Measurements from ENCODE around the gene HAO2.

The HAO2 gene

DNA sequence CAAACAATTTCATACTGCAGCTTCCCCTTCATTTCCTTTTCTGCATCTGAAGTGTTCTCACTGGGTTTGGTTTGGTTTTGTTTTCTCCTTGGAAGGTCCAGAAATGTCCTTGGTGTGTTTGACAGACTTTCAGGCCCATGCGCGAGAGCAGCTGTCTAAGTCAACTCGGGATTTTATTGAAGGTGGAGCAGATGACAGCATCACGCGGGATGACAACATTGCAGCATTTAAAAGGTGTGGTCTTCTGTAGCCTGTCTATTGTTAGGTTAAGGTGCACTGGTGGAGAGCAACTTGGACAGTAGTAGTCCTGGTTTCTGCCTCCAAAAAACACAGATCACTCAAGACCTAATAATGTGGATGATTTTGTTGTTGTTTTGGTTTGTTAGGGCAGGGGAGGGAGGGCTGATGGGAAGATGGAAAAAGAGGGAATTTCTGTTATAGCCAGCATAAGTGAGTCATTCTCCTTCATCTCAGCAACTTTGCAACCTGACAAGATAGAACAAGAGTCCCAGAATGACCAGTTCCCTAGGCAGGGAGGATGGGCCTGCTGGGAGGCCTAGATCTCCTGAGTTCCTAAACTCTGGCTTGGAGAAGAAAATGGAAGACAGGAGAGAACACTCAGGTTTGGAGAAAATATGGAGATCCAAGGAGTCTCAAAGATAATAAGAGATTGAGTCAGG, 12.5 kb downstream of the HAO2 start:
- no peak for DNase-seq

DNA sequence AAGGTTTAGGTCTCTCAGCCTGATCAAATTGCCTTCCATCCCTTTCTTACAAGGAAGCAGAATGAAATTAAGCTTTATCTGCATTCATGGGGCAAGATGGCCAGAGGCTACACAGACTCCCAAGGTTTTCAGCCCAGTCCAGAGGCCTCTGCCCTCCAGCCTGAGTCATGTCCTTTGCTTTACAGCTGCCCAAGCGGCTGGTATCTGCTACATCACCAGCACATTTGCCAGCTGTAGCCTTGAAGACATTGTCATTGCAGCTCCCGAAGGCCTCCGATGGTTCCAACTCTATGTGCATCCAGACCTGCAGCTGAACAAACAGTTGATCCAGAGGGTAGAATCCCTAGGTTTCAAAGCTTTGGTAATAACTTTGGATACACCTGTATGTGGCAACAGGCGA, 16.0 kb downstream of the HAO2 start:
- DNase-seq, result no peak

DNA sequence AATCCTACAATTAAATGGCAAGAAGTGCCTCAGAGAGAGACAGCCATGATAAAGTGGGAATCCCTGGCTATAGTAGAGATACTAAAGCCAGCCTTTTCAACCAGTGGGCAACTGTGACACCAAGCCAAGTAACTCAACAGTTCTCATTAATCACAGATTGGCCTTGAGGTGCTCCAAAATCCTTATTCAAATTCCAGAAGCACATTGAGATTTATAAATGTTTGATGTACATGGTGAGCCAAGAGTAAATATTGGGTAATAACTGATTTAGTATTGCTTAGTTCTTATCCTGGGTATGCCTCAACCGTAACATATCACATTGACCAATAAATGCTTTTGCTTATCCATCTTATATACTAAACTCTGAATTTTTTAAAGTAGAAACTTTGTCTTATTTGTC, 17.1 kb downstream of the HAO2 start:
- DNase-seq, result no peak

DNA sequence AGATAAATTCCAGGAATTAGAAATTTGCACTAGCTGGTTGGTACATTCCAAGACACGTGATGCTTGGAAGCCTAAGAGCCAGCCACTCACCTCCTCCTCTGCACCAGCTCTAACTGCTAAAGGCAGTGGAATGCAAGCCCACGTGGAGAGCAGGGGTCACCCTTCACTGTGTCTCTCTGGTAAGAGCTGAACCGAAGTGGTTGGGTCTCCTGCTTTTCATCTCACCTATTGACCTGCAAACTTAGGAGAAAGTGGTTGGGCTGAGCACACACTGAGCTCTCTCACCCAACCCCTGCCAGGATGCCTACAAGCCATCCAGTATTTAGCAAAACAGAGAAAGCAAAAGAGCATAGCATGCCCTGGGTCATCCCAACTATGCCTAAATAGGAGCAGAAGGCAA, 19.3 kb downstream of the HAO2 start:
- DNase-seq, result no peak

DNA sequence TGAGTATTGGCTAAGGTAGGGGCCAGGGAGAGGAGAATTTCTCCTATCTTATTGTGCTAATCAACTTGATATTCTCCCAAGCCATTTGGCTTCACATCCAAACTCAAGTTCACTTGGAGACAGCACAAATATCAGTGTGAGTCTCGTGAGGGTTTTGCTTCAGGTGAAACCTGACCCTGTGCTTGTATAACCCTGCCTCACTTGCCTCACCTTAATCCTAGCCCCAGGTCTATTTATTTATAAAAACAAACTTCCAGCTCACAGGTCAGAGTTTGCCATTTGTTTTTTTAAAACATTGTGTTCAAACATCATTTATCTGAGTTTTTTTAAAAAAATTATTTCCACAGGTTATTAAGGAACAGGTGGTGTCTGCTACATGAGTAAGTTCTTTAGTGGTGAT, 19.9 kb downstream of the HAO2 start:
- no peak for DNase-seq

DNA sequence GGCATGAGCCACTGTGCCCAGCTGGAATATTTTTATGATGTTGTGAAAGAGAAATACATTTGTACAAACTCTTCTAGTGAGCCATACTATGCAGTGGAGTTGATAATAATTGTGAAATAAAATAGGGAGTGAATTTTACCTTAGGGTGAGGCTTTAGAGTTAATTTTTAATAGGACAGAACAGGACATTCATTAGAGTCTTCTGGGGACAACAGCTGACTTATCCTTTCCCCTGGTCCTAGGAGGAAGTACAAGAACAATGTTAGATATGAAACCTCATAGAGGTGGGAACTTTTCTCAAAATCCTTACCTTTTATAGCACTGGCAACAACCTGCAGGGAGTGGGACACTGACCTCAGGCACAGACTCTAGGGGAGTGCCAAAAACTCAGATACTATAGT, 21.9 kb downstream of the HAO2 start:
- DNase-seq, result no peak

DNA sequence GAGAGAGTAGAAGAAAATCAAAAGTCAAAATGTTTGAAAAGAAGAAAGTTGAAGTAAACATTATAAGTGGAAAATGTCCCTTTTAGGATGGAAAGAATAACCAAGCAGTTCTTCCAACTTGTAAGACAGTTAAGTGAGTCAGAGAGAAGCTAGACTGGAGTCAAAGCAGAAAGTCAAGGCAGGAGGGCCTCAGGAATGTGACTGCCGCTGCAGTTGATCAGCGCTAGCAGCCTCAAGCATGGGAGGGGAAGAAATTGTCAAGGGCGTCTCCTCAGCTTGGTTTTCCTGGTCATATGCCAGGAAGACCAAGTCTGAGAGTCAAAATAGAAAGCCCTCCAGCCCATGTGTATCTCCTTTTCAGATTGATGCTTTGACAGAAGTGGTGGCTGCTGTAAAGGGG, 23.2 kb downstream of the HAO2 start:
- DNase-seq, result no peak

DNA sequence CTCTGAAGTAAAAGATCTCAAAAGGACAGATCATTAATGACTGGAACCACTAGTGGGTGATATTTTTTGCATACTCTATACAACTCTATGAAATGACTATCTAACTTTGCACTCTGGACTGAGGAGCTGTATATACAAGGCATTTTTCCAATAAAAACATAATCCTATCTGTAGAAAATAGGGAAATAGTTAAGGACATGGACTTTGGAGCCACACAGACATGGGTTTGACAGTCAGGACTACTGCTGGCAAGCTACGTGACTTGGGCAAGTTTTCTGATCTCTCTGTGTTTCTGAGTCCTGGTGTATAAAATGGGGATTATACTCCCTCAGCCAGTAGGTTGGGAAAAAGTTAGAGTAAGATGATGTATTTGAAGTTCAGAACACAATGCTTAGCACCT, 25.5 kb downstream of the HAO2 start:
- DNase-seq, result no peak

DNA sequence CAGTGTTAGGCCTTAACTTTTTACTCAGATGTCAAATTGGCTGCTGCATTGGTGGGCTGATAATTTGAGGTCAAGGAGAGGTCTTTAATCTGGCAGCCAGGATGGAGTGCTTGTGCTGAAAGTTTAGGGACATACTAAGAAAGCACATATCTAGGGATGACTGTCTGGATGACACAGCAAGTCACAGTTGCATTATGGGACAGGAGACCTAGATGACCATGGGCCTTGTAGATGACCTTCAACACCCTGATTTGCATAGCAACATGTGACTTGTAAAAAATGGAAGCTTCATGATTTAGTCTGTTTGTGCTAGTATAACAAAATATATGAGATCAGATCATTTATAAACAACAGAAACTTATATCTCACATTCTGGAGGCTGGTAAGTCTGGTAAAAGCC, 28.4 kb downstream of the HAO2 start:
- no peak for DNase-seq

DNA sequence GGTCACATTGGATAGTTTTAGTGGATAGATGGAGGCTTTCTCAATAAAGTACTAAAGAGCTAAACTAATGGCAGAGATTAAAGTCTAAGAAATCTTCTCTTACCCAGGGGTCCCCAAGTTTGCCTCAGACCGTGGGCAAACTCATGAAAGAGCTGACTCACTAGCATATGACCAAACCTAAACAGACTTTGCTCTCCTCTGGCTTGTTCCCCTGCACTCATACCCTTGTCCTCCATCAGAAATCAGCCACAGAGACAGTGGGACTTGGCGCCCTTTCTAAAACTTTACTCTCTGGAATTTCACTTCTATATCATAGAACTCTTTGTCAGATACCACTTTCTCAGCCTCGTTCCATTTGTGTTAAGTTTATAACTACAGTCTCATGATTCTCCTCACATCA, 29.4 kb downstream of the HAO2 start:
- no peak for DNase-seq

DNA sequence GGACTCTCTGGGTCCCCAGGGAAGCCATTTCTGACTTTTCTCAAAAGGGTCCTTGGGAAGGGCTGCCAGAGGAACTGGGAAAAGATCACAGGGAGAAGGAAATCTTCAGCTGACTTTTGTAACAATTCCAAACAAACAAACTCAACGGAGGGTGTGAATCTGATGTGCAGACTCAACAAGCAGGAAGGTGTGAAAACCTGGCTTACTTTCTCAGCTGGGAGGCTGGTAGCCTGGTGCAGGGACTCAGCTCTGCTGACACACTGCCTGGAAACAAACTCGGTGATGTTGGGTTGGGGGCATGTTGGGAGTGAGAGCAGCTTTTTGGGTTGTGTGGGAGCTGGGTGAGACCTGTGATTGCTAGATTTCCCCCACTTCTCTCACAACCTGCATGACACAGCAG, 36.2 kb downstream of the HAO2 start:
- no peak for DNase-seq

DNA sequence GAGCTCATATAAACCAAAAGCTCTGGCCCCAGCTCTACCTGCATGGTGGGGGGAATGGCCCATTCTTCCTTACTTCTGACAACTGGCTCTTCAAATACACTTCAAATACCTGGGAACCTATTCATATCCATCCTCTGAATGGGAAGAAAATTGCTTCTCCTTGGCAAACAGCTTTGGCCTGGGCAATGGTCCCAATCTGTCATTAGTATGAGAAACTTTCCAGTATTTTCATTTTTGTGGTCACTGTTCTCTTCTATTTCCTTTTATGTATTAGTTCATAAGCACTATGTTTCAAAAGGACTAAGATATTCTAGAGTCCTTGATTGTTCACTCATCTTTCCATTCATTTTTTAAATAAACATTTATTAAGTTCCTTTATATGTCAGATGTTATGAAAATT, 41.1 kb downstream of the HAO2 start:
- no peak for DNase-seq

DNA sequence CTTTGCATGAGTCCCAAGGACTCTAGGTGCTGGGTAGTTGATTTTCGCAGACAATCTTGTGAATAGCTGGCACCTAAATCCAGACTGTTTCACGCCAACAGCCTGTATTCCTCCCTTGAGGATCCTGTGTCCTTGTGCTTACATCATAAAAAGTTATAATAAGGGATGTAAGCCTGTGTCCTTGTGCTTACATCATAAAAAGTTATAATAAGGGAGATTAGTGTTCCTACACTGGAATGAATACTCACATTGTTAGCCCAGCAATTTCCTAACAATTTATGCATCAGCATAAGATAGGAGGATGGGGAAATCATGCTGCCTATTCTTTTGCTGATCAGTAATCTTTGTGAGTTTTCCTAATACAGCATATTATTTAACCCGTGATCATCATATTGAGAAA, 42.4 kb downstream of the HAO2 start:
- DNase-seq, result no peak

DNA sequence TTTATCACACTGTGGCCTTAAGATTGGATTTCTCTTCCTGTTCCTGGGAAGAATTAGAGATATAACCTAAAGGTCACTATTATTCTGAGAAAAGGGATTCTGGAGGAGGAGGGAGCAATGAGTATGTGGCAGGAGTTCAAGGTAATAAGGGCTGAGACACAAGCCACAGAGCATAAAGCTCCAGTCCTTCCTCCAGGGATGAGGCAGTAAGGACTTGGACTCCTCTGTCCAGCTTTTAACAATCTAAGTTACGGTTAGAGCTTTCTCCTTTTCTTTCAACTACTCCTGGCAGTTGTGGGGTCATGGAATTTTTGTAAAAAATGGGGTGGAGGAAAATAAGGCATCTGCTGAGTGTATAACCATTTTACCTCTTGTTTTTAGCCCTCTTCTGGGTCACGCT, 46.4 kb downstream of the HAO2 start, which contains the start of gene HSD3B2:
HSD3B2 (plus strand) TSS at position 201 of the 400 bp plus-strand sequence. CDS start 270 bp downstream, outside the sequence.
- no peak for DNase-seq

DNA sequence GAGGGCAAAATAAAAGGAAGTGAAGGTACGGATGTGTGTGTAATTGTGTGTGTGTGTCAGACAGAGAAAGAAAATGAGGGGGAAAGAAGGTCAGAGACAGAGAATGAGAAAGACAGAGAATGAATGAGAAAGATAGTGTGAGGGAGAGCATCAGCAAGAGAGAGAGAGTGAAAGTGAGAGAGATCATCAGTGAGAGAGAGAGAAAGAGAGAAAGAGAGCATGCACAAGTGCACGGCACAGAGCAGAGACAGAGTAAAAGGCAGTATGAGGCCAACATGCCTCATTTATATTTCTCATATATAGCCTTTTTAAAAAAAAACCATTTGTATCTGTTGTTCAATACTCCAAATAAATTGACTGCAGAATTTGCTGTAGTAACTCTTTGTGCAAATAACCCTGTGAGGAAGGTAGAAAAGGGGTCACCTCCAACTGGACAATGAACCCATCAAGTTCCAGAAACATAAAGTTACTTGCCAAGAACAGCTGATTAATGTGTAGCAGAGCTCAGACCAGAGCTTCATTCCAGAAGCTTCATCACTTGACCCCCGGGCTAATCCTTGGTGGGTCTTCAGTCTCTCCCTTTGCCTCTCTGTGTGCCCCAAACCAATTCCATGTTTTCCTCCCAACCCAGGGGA, 47.5 kb downstream of the HAO2 start:
- DNase-seq, result no peak

DNA sequence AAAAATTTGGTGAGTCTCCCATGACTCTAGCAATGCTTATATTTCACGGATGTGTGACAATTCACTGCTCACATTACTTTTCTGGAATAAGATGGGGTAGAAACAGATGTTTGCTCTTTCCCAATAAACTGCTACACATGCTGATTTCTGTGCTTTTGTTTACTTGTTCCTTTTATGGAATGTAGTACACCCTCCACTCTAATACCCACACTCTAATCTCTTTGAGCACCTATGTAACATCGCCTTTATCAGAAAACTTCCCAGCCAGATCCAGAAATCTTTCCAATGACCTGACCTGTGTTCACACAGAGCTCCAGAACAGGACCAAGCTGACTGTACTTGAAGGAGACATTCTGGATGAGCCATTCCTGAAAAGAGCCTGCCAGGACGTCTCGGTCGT, 50.5 kb downstream of the HAO2 start:
- no peak for DNase-seq

DNA sequence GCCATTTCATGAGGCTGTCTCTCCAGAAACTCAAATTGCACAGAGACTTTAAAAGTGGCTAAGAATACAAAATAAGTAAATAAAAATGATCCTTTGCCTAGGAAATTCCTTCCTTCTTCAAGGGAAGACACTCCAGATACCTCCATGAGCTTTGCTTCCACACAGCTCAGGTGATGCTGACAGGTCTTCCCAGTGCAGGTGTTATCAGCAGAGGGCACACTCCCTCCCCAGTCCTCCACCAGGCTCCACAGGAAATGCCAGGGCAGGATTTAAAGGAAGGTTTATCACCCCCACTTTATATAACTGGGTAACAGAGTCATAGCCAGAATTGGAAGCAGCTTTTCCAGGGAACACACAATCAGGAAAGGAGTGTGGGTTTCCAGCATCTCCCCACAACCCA, 52.1 kb downstream of the HAO2 start:
- DNase-seq, result no peak

DNA sequence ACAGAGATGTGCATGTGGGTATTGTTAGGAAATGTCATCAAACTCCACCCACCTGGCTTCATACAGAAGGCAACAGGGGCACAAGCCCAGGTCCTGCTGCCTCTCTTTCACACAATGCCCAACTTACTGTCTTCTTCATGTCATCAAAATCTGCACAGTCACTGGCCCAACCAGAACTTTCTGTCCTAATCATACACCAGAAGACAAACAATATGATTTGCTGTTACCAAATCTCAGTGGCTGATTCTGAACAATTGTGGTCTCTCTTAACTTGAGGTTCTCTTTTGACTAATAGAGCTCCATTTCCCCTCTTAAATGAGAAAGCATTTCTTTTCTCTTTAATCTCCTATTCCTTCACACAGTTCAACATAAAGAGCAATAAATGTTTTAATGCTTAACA, 54.0 kb downstream of the HAO2 start:
- DNase-seq, result no peak

DNA sequence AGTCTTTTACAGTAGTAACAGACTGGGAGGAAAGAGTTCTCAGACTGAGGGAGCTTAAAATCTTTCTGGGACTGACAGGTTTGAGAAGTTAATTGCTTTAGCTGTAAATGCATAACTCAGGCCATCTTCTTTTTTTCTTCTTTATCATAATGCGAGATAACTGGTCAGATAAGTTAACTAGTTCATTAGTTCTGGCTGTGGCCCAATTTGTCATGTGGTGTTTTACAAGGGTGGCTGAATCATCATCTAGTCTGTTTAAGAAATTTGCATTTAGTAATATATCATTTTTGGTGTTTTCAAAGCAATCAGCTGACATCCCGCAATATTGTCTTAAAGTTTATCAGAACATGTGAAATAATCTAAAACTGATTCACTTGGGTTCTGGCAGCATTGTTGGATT, 60.4 kb downstream of the HAO2 start:
- DNase-seq, result no peak

DNA sequence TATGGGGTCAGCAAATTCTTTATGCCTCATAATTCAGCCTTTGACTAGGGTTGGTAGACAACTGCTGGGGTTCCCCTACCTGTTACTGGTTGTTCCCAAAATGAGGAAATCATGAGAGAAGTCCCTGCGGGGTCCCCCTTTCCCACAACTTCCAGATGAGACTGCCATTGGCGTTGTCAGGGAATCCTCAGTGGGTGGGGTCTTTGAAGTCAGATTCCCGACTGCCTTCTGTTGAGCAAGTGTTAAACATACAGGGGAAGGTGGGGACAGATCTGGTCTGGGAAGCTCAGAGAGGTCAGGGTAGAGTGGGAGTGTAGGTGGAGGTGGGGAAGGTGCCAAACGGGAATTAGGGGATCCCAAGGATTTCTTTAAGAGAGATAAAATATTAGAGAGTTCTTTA, 61.1 kb downstream of the HAO2 start:
- DNase-seq, result no peak

DNA sequence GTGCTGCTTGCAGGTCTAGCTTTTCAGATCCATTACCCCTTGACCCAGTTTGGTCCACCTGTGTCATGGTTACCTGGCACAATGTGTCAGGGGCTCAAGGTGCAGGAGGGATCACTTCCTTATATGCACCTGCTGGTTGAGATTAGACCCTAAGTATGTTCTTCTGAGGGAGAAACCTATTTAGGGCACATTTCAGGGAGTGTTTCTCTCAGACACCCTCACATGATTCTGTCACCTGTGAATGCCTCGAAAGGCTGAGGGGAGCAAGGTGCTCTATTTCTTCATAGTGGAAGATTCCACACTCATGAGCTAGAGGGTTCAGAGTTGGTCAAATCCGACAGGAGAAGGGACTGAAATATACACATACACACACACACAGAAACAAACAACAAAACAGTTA, 61.9 kb downstream of the HAO2 start:
- no peak for DNase-seq

DNA sequence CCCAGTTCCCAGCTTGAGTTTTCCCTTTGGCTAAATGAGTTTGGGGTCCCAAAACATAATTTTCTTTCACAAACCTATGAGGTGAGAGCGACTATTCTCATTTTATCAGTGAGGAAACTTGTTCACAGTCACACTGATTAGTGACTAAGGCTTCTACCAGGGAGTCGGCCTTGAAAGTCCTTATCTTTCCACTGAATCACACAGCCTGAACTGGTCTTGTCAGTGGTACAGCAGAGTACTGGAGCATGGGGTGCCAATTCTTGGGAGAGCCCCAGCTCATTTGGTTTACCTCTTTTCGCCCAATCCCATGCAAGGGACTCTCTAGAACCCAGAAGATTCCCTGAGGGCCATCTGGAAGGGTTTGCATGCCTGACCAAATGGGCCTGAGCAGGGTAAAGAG, 63.3 kb downstream of the HAO2 start:
- no peak for DNase-seq

DNA sequence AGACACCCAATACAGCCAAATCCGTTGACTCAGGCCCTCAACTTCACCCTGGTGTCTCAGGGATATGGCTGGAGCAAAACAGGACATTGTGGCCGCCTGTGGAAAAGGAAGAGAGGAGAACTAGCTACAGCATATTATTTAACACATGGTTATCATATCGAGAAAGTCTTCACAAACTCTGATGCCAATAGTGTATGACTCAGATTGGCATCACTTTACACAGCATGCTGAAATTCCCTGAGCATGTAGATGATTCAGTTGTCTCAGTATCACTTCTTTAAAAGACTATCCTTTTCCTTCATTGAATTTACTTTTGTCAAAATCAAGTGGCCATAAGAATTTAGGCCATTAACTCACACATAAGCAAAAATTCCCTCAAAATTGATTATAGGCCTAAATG, 66.5 kb downstream of the HAO2 start:
- DNase-seq, result no peak

DNA sequence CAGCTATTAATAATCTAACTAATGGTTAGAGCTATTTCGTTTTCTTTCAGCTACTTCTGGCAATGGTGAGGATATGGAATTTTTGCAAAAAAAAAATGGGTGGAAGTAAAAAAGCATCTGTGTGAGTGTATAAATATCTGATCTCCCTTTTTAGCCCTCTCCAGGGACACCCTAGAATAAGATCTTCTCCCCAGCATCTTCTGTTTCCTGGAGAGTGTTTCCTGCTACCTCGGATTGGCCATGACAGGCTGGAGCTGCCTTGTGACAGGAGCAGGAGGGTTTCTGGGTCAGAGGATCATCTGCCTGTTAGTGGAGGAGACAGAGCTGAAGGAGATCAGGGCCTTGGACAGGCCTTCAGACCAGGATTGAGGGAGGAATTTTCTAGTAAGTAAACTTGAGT, 70.2 kb downstream of the HAO2 start:
- no peak for DNase-seq

DNA sequence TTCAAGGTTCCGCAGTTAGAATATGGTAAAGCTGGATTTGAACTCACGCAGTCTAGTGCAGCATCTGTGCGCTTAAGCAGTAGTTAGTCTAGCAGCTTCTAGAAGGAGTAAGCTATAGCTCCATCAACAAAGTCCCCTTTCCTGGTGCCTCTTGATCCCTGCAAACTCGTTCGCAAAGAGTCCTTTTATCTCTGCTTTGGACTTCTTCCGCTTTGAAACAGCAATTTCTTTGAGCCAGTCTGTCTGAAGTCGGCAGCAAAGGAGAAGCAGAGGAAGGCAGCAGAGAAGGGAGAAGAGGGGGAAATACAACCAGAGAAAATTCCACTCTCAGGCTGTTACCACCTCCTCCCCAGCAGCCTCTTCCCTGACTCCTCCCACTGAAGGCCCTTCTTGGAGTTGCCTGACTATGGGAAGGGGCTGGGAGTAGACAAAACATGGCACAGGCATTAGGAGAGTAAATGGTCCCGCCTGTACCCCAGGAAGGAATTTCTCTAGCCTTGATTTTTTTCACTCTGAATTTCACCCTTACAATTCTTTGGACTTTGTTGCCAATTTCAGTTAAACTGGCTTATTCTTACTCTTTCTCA, 72.2 kb downstream of the HAO2 start:
- DNase-seq, result no peak

Measured in stimulated activated CD4-positive, alpha-beta T cell treated with anti-CD3 and anti-CD28 coated beads, Interleukin-2, amount 100 ng/mL, for 48 hours (primary cell).